ENCODE measurements around the gene TRPM7.

- TF ChIP-seq, protein P1, sequence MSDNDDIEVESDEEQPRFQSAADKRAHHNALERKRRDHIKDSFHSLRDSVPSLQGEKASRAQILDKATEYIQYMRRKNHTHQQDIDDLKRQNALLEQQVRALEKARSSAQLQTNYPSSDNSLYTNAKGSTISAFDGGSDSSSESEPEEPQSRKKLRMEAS (IDR thresholded peaks at IDR 0.05) = no peak
- TF ChIP-seq RAD21 (IDR thresholded peaks at IDR 0.05; ENCODE audit: low read depth) = no peak
Observed at GRCh38 chr15:50685191-50685975, 1.2 kb downstream of the TRPM7 start.
